ELF-1 (cell line): ENCODE measurements around the gene KIZ.

Experiments
- DNase-seq: peaks from one replicate; pipeline ENCODE4 v3.0.0-alpha.2; 2016; ENCODE audit warnings: low read depth, low spot score

Gene KIZ

DNA sequence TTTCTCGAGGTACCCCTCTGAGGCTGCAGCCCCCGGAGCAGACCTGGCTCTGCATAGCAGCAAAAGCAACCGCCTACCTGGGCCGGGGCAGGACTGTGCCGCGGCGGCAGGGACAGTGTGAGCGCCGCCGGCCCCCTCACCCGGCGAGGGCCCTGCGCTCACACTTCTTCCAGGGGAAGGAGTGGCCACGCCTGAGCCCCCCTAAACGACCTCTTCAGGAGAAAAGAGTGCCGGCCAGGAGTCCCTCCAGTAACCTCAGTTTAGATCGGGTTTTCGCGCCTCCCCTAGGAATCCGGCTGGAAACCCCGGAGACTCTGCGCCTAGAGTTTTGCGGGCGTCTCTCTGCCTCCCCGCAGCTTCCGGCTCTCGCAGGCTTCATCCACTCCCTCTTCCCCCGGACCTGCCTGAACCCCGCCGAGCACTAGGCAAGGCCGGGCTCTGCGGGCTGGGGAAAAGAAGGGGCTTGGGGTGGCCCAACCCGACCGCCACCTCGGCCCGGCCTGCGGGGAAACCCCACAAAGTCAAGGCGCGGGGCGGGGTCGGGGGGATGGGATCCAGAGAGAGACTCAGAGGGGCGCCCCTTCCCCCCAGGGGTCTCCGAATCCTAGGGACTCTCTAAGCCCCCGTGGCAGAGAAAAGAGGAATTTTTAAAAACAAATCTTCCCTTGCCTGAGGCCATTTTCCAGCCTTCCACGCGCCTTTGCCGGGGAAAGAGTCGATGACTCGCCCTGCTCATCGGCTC, 20.3 kb upstream of the KIZ start:
- peak; percentile 60 for DNase-seq

DNA sequence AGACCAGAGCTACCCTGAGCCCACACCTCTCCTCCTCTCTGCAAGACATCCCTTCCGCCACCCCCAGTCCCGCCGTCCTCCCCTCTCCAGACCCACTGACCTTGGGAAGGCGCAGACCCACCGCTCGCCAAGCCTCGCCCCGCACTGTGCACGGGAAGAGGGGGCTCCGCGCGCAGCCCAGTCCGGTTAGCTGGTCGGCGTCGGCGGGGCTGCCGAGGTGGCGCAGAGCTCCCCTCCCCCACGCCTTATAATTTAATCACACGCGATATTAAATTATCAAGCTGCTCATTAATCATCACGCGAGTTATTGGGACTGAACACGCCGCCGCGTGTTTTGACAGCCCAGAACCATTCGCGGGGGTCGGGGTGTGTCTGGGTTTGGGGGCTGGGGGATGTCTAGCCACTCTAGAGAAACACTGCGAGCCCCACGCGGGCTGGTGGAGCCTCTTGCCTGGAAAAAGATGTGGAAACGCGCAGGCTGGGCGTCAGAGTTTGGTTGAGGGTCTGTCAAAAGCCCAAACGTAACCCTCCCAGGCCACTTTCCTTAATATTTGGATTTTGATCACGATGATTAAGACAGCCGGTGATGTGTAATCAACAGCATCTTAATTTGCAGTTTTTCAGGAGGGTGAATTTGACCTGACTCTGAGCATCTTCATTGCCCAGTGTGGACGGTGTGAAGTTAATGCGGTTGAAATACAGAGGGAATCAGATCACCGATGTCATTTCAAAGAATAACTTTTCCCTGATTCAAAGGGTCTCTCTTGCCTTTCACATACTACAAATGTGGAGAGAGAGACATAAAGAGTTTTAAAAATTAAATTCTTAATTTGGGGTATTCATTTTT, 19.5 kb upstream of the KIZ start, which contains the start of gene LINC00237:
Gene LINC00237 (minus strand): TSS at position 188 of the 847 bp plus-strand sequence.
- no peak for DNase-seq

DNA sequence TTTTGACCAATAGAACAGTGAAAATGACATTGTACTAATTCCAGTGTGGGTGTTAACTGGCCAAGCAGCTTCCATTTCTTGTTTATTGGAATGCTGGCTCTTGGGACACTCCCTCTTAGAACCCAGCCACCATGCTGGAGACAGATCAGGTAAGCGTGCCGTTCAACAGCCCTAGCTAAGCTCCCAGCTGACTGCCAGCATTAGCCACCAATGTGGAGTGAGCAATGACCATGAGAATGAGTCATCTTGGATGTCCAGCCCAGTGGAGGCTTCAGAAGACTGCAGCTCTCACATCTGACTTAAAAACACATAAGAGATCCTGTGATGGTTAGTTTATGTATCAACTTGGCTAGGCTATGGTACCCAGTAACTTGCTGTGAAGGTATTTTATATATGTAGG, 16.7 kb upstream of the KIZ start:
- no peak for DNase-seq

- DNase-seq = no peak
Measured at GRCh38 chr20:21110811-21111210, 15.1 kb upstream of the KIZ start.

DNA sequence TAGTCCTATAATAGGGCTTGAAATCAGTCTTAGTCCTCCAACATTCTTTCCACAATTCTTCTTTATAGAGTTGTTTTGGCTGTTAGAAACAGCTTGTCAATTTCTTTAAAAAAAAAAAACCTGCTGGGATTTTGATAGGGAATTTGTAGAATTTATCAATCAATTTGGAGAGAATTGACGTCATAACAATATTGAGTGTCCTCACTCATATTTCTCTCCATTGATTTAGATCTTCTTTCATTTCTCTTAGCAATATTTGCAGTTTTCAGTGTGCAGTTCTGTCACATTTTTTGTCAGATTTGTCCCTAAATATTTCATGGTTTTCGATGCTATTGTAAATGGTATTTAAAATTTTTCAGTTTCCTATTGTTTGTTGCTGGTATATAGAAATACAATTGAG, 14.5 kb upstream of the KIZ start:
- no peak for DNase-seq

DNA sequence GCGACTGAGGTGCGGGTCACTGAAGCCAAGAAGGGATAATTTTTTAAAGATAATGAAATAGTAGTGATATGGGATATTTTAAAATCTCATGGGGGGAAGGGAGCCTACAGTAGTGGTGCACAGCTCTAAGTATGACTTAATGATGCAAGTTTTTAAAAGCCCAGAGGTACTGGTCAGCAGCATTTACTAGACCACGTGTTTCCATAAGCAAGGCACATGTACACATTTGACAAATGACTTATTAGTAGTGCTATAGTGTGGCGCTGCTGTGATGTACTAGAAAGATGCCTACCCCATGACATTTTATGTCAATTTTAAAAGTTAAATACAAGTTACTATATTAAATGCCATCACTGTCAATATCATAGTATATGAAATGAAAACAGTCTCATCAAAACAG, 12.2 kb upstream of the KIZ start:
- no peak for DNase-seq

DNA sequence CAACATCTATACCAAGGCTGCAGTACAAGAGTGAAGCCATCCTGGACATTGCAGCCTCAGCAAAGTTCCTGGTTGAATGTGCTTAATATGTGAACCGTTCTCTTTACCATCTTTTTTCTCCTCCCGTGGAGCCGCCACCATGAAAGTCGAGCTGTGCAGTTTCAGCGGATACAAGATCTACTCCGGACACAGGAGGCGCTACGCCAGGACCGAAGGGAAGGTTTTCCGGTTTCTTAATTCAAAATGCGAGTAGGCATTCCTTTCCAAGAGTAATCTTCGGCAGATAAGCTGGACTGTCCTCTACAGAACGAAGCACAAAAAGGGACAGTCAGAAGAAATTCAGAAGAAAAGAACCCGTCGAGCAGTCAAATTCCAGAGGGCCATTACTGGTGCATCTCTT, 11.3 kb upstream of the KIZ start:
- no peak for DNase-seq

DNA sequence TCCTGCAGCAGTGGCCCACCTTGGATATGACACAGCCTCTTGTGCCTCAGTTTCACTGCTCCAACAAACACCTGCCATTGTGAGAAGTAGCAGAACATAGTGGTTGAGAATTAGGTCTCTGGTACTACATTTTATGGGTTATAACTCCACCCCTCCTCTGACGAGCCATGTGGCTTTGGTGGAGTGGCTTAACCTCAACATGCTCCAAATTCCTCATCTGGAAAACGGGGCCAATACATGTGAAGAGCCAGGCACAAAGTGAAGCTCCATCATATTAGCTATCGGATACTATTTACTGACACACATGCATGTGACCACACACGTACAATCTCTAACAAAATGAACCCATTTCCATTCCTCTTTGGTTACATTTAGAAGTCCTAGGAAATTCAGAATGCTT, 8.4 kb upstream of the KIZ start:
- no peak for DNase-seq

DNA sequence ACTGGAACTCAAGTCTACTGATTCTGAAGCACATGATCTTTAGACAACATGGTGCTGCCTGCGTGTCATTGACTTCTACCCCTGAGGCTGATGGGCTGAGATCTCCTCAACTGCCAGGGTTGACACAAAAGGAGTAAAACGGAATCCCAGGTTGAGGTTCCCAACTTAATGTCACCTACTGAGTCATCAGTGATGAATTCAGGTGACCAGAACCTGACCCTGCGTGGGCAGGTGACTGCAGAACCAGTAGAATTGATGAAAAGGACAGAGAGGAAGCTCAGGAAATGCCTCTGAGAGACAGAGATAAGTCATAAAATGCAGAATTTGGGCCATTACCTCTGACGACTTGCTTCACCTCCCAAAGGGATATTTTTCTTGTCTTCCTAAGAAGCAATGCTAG, 7.7 kb upstream of the KIZ start:
- no peak for DNase-seq

DNA sequence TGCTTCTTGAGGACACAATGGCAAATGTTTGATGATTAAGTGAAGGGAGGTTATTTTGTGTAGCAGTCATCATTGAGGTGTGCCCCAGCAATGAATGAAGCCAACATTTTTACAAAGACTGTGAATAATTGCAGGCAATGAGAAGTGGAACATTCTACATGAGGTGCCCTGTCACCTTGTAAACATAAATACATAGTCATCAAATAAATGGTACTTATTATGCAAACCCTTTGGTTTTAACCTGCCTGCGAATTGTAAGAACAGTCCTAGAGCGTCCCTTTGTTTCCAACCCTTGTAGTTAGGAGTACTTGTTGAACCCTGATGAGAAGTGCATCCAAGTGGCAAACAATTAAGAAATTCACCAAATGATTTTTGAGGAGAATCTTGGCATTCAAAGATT, 7.1 kb upstream of the KIZ start:
- DNase-seq = no peak

- no peak for DNase-seq
Measured at GRCh38 chr20:21124190-21124589, 1.7 kb upstream of the KIZ start.

- DNase-seq = no peak
Measured at GRCh38 chr20:21125072-21125848, 622 bp upstream of the KIZ start.

DNA sequence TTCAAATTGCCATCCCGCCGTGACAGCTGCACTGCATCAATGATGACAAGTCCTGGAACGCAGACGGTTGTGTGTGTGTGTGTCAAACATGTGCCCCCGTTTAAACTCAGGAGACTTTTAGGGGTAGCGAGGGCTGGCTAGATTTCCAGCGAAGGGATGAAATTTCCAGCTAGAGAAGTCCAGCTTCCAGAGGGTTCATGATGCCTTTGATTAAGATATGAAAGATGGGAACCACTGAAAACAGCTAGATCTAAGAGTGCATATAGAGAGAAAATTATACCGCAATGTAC, 644 bp downstream of the KIZ start:
- DNase-seq = no peak

DNA sequence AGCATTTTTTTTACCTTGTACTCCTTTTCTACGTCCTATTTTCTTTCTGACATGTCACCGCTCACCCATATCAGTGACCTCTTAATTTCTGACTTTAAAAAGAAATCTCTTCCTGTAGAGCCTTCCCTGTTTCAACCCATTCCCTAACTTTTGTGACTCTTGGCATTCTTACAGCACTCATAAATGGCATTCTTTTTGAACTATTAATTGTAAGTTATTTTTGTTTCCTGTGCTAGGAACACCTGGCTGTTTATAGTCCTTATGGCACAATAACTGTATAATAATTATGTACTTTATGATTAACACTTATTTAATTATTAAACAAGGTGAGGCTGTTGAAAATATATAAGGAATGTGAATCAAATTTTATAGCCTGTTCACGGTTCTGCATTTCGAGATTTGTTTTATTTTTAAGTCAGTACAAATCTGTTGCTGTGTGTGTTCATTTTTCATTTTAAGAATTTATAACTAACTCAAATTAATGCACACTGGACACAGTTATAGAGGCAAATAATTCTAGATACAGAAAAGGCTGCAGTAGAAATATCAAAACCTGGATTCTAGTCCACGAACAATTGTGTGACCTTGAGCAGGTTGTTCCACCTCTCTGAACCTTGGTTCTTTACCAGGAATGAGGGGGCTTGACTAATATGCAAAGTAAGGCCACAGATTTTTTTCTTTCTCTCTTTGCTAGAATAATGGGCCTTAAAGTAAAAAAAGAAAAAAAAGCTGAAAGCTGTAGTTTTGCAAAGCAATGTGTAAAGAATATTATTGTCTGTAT, 1.5 kb downstream of the KIZ start:
- DNase-seq = no peak

DNA sequence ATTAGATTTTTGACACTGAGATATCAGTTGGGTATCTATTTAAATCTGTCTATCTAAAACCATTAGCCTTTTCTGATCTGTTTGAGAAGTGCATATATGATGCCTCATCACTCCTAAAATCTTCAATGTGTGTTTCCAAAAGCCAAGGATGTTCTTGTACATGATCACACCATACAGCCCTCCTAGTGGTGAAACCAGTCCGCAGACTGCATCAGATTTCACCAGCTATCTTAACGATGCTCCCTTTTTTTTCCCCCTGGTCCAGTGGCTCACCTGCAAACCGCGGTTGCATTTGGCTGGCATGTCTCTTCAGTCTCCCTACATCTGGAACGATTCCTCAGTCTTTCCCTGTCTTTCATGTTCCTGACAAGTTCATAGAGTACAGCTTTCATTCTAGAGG, 4.0 kb downstream of the KIZ start:
- DNase-seq = no peak

- no peak for DNase-seq
Measured at GRCh38 chr20:21133404-21133803, 7.5 kb downstream of the KIZ start.

- DNase-seq = no peak
Measured at GRCh38 chr20:21133917-21134622, 8.2 kb downstream of the KIZ start.

GRCh38 chr20:21134883-21135493, 9.1 kb downstream of the KIZ start:
- no peak for DNase-seq

DNA sequence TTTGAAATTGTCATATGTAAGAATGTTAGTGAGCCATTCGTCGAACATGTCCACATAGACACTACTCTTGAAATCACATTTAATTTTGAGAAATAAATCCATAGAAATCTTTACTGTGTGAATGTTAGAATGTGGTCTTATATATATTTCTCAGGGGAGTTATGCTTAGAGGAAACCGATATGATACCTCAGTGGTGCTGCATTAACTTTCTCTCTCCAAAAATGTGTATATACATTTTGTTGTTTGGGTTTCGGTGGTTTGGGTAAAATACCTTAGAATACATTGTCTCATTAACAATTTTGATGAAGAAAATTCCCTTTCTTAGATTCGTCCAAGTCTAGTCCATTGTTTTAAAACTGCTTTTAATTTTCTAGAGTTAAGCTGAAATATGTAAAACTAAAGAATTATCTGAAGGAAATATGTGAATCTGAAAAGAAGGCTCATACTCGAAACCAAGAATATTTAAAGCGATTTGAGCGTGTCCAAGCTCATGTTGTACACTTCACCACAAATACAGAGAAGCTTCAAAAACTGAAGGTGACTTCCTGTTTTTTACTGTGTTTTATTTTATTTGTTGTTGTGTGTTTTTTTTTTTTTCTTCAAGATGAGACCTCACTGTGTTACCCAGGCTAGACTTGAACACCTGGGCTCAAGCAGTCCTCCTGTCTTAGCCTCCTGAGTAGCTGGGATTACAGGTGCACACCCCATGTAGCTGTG, 10.3 kb downstream of the KIZ start:
- no peak for DNase-seq

DNA sequence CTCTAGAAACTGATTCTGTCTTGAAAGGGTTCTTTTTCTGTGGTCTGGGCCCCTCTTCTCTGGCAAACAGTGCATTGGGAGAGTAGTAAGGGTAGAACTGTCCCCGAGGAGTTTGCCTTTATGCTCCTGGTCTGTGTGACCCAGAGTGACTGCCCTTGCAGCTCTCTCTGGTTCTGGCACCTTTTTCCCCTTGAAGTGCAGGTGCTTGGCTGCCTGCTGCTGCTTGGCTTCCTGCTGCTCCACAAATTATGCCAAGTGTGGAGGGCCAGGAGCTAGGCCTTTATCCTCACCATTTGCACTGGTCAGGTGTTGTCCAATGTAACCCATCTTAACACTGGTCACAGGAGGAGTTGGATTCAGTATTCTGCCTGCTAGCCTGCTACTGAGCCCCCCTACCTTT, 11.2 kb downstream of the KIZ start:
- no peak for DNase-seq
